ENCODE results near the gene C12orf60. TPM values are rescaled to one million over a fixed set of nuclear protein-coding genes. Genes with fewer than 3 reads are reported as not detected.
"Not testable (repeated sequence)": the region's sequence is repeated elsewhere in the genome, so short reads cannot be mapped to it uniquely, and the experiment has no call there.

C12orf60 gene, protein sequence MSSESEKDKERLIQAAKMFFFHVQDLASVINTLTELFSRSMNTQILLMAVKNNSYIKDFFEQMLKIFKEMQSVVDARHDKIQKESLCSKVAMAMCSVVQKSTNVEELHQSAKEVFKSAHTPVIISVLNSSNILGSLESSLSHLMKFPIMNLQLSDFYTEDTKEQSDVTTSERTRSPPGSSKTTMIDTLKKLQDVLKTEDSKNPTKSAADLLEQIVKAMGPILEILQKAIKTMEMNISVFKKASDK
- total RNA-seq = 1.4 TPM
- polyA plus RNA-seq (ENCODE audit: insufficient read depth in 1 of 8, insufficient read length in 8 of 8, low replicate concordance in 1 of 8) = 1 to 10 TPM in 7 of 8 donors, under 1 TPM in 1; 0.85 to 1.6 (median 1.3) TPM
- long read RNA-seq, donor 1 = 0 reads
- long read RNA-seq, donor 2, partial matches to known transcripts = 24 of 68 reads
- long read RNA-seq, donor 2, other reads (novel, unspliced or antisense) = 44 of 68 reads
- long read RNA-seq, donor 3 = 0 reads
- long read RNA-seq, donor 4 = 0 reads
- long read RNA-seq, donor 5, partial matches to known transcripts = 236 of 1,040 reads
- long read RNA-seq, donor 5, other reads (novel, unspliced or antisense) = 802 of 1,040 reads
- long read RNA-seq, donor 6, partial matches to known transcripts = 0 of 2 reads
- long read RNA-seq, donor 6, other reads (novel, unspliced or antisense) = 0 of 2 reads
- long read RNA-seq, donor 7, partial matches to known transcripts = 0 of 4 reads
- long read RNA-seq, donor 7, other reads (novel, unspliced or antisense) = 0 of 4 reads
- long read RNA-seq, donor 8 = 0 reads
- long read RNA-seq, donor 9, partial matches to known transcripts = 9 of 377 reads
- long read RNA-seq, donor 9, other reads (novel, unspliced or antisense) = 368 of 377 reads
- long read RNA-seq, donor 10, partial matches to known transcripts = 591 of 648 reads
- long read RNA-seq, donor 10, other reads (novel, unspliced or antisense) = 56 of 648 reads
- long read RNA-seq, donor 11, partial matches to known transcripts = 552 of 606 reads
- long read RNA-seq, donor 11, other reads (novel, unspliced or antisense) = 54 of 606 reads

DNA sequence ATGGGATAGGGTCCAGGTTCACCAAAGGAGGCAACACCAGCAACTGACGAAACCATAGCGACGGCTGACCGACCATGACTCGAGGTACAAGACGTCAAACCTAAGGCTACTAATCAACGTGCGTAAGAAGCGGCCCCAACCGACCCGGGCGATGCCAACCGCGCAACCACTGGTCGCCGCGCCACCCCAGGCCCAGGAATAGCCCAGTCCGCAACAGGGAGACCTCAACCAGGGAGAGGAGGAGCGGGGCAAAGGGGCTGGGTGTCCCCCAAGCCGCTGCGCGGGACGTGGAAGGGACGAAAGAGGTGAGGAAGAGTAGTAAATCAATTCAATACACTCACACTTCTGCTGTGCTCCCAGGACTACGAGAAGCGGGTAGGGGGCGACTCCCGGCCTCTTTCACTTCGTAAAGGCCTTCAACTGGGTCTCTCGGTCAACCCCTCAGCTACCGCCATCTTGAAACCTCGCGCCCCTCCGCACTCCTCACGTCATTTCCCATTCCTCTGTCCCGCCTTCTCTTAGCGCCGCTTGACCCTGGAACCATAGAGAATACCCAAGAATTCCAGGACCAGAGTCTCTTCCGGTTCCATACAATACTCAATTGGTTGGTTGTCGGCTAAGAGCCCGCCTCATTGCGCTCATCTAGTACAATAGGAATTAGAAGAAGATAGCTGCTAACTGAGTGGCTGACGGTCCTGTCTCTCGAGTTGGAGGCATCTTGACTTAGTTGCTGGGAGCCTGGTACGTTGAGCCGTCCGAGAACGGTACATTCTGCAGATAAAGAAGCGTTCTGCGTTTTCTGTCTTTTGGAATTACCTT lies at the start of gene C12orf60, which contains the start of gene WBP11:
TSS of gene C12orf60 (plus strand) at position 660 of the 819 bp plus-strand sequence. CDS start 19,266 bp downstream, outside the sequence.
TSS of gene WBP11 (minus strand) at position 468 of the 819 bp plus-strand sequence. CDS start 2,095 bp downstream, outside the sequence.
- Histone ChIP-seq H3K4me1 (ENCODE audit: control insufficient read depth, insufficient read depth, low read length) (peaks cover 2% of the 10 kb centered on the region), H3K27me3 (ENCODE audit: control insufficient read depth, insufficient read depth, low read length) (no peaks in the 10 kb centered on the region), H3K27ac (ENCODE audit: low read length) (peak within 1 kb of the TSS; percentile 95), H3K9me3 (replicated peaks; ENCODE audit: control insufficient read depth, low read depth, low read length) (no peaks in the 10 kb centered on the region), H3K4me3 (ENCODE audit: low read length) (peak within 1 kb of the TSS; percentile 95), H3K36me3 (ENCODE audit: control insufficient read depth, insufficient read depth, low read length) (peaks cover 7% of the 10 kb centered on the region)
- DNase-seq = peak; percentile 100
- WGBS (ENCODE audit: insufficient coverage) = 0% methylated on average over 35 of the region's 50 CpGs

DNA sequence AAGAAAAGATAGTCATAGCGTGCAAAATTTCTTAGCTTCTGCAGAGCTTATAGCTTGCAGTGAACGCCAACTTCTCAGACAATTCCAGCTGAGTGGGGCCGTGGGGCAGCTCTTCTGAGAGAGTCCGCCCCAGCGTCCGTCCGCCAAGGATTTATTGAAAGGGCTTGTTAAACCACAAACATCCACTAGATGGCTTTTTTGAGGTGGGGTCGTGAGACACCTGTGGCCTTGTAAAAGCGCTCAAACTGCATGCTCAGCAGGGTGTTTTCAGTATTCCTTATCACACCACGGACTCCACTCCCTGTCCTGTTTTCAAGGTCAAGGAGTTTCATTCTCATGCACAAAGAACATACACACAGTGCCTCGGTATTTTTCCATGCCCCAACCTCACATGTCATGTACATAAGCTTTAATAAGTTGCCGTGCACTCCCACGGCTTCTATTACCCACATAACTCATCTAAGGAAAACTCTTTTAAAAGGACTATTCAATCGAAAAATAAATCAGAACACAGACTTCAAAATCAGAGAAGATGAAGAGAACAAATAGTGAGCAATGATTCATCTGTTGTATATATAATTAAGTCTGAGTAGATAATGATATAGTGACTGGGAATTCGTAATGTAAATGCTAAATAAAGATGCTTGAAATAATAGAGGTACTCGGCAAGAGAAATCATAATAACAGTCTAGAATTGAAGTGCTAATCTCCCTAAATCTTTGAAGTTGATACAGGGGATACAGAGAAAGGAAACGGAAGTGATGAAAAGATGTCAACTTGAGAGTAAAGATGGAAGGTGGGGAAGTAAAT lies 46.9 kb upstream of the C12orf60 start:
- DNase-seq = peak; percentile 14
- no peaks in the 10 kb centered on the region for H3K4me1 ChIP-seq (ENCODE audit: control insufficient read depth, insufficient read depth, low read length)
- H3K27ac ChIP-seq (ENCODE audit: low read length) = no peak overlapping the region
- no peaks in the 10 kb centered on the region for H3K36me3 ChIP-seq (ENCODE audit: control insufficient read depth, insufficient read depth, low read length)
- H3K27me3 ChIP-seq (ENCODE audit: control insufficient read depth, insufficient read depth, low read length) = no peaks in the 10 kb centered on the region
- peaks cover 2% of the 10 kb centered on the region for H3K9me3 ChIP-seq (replicated peaks; ENCODE audit: control insufficient read depth, low read depth, low read length)
- H3K4me3 ChIP-seq (ENCODE audit: low read length) = no peak overlapping the region
- WGBS (ENCODE audit: insufficient coverage) = 8% methylated on average over 5 of the region's 17 CpGs

DNA sequence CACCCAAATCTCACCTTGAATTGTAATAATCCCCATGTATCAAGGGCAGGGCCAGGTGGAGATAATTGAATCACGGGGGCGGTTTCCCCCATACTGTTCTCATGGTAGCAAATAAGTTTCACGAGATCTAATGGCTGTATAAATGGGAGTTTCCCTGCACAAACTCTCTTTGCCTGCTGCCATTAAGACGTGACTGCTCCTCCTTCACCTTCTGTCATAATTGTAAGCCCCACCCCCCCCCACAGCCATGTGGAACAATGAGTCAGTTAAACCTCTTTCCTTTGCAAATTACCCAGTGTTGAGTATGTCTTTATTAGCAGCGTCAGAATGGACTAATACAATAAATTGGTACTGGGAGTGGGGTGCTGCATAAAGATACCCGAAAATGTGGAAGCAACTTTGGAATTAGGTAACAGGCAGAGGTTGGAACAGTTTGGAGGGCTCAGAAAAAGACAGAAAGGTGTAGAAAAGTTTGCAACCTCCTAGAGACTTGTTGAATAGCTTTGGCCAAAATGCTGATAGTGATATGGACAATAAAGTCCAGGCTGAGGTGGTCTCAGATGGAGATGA lies 43.7 kb upstream of the C12orf60 start:
- not testable (repeated sequence) for H3K9me3 ChIP-seq (replicated peaks; ENCODE audit: control insufficient read depth, low read depth, low read length); H3K4me3 ChIP-seq (ENCODE audit: low read length); H3K4me1 ChIP-seq (ENCODE audit: control insufficient read depth, insufficient read depth, low read length); H3K27ac ChIP-seq (ENCODE audit: low read length); DNase-seq; H3K36me3 ChIP-seq (ENCODE audit: control insufficient read depth, insufficient read depth, low read length); H3K27me3 ChIP-seq (ENCODE audit: control insufficient read depth, insufficient read depth, low read length)
- WGBS (ENCODE audit: insufficient coverage) = 100% methylated on average over 1 of the region's 6 CpGs

DNA sequence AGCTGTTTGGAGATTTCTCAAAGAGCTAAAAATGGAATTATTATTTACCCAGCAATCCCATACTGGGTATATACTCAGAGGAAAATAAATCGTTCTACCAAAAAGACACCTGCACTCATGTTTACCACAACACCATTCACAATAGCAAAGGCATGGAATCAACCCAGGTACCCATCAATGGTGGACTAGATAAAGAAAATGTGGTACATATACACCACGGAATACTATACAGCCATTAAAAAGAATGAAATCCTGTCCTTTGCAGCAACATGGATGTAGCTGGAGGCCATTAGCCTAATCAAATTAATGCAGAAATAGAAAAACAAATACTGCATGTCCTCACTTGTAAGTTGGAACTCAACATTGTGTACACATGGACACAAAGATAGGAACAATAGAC lies 38.1 kb upstream of the C12orf60 start:
- peaks cover 3% of the 10 kb centered on the region for H3K9me3 ChIP-seq (replicated peaks; ENCODE audit: control insufficient read depth, low read depth, low read length)
- no peaks in the 10 kb centered on the region for H3K36me3 ChIP-seq (ENCODE audit: control insufficient read depth, insufficient read depth, low read length)
- H3K27ac ChIP-seq (ENCODE audit: low read length) = no peak overlapping the region
- DNase-seq = no peak
- no peaks in the 10 kb centered on the region for H3K27me3 ChIP-seq (ENCODE audit: control insufficient read depth, insufficient read depth, low read length)
- no peak overlapping the region for H3K4me3 ChIP-seq (ENCODE audit: low read length)
- WGBS (ENCODE audit: insufficient coverage) = no CpG with 5 or more reads among the region's 2 CpGs
- peaks cover 8% of the 10 kb centered on the region for H3K4me1 ChIP-seq (ENCODE audit: control insufficient read depth, insufficient read depth, low read length)

DNA sequence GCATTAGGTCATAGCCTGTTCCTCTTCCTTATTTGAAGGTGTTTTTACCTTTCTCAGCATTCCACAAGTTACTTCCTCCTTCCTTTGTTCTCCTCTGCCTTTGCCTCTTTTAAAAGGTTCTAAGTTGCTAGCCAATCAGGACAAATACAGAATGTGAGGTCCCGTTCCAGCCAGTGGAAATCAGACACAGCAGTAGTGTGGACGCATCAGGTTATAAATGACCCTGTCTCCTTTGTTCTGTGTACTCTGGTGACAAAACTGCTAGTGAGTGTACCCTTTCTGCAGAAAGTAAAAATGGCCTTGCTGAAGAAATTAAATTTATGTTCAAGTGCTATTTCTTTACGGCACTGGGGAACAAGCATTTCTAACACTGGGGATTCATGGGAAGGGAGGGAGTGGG lies 37.5 kb upstream of the C12orf60 start:
- not testable (repeated sequence) for DNase-seq; H3K36me3 ChIP-seq (ENCODE audit: control insufficient read depth, insufficient read depth, low read length); H3K4me1 ChIP-seq (ENCODE audit: control insufficient read depth, insufficient read depth, low read length); H3K27me3 ChIP-seq (ENCODE audit: control insufficient read depth, insufficient read depth, low read length); H3K4me3 ChIP-seq (ENCODE audit: low read length); H3K9me3 ChIP-seq (replicated peaks; ENCODE audit: control insufficient read depth, low read depth, low read length); H3K27ac ChIP-seq (ENCODE audit: low read length)
- WGBS (ENCODE audit: insufficient coverage) = 94% methylated on average over 3 of the region's 3 CpGs

DNA sequence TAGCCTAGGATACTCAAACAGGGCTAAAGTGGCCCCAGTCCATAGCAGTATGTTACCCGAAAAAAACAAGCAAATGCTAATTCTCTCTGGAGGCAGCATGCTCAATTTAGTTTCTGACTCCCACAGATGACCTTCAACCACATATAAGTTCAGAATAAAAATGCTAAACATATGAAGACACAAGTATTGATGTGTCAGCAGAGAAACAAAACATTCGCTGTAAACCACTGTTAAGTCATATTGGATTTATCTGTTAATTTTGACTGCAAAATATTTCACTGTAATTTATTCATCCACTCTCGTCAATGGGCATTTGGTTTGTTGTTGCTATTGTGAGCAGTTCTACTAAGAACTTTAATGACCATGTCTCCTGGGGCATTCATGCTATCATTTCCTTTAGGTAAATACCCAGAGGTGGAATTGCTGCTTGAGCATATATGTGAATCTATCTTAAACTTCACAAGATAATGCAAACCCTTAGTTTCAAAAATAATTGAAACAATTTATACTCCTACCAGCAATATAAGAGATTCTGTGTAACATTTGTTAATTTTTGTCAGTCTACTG lies 36.7 kb upstream of the C12orf60 start:
- no peak overlapping the region for H3K27ac ChIP-seq (ENCODE audit: low read length)
- H3K36me3 ChIP-seq (ENCODE audit: control insufficient read depth, insufficient read depth, low read length) = no peaks in the 10 kb centered on the region
- no CpG with 5 or more reads among the region's 3 CpGs for WGBS (ENCODE audit: insufficient coverage)
- peaks cover 3% of the 10 kb centered on the region for H3K9me3 ChIP-seq (replicated peaks; ENCODE audit: control insufficient read depth, low read depth, low read length)
- H3K4me3 ChIP-seq (ENCODE audit: low read length) = no peak overlapping the region
- peaks cover 8% of the 10 kb centered on the region for H3K4me1 ChIP-seq (ENCODE audit: control insufficient read depth, insufficient read depth, low read length)
- no peaks in the 10 kb centered on the region for H3K27me3 ChIP-seq (ENCODE audit: control insufficient read depth, insufficient read depth, low read length)
- DNase-seq = no peak

DNA sequence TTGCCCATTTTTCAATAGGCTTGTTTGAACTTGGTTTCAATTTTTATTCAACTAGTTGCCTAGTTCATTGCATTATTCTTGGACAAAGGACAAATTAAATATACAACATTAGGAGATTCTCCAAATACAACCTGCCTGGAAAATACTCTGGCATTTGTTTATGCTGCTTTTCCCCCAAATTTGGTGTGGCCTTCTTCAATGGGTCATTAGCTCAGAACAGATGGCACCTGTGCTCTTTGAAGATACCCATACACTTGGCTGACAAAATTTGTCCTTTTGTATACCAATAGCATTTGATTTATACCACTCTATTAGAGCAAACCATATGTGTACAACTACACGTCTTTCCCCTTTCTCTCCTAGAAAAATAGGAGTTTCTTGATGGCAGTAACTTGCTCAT lies 35.9 kb upstream of the C12orf60 start:
- no peak for DNase-seq
- Histone ChIP-seq H3K4me3 (ENCODE audit: low read length) (no peak overlapping the region), H3K9me3 (replicated peaks; ENCODE audit: control insufficient read depth, low read depth, low read length) (peaks cover 3% of the 10 kb centered on the region), H3K27ac (ENCODE audit: low read length) (no peak overlapping the region), H3K4me1 (ENCODE audit: control insufficient read depth, insufficient read depth, low read length) (peaks cover 8% of the 10 kb centered on the region), H3K36me3 (ENCODE audit: control insufficient read depth, insufficient read depth, low read length) (no peaks in the 10 kb centered on the region), H3K27me3 (ENCODE audit: control insufficient read depth, insufficient read depth, low read length) (no peaks in the 10 kb centered on the region)
- WGBS (ENCODE audit: insufficient coverage) = no CpG with 5 or more reads among the region's 1 CpG

DNA sequence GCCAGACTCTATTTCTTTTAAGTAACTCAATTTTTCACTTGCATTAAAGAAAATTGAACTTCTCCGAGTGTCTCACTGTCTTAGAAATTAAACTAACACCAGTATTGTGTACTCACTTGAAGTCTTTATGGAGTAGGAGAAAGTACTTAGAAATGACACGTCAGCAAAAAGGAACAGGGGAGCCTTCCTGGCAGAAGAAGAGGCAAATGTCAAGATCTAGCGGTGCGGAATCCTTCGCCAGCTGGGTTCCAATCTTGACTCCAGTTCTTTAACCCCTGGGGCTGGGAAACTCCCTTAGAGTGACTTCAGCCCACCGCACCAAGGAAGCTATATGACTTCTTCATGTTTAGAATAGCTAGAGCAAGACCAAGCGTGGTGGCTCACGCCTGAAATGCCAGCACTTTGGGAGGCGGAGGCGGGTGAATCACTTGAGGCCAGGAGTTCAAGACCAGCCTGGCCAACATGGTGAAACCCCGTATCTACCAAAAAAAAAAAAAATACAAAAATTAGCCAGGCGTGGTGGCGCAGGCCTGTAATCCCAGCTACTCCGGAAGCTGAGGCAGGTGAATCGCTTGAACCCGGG lies 34.6 kb upstream of the C12orf60 start:
- no peaks in the 10 kb centered on the region for H3K36me3 ChIP-seq (ENCODE audit: control insufficient read depth, insufficient read depth, low read length)
- 46% methylated on average over 13 of the region's 16 CpGs for WGBS (ENCODE audit: insufficient coverage)
- peak; percentile 39 for DNase-seq
- peak overlapping the region; percentile 88 for H3K4me3 ChIP-seq (ENCODE audit: low read length)
- peaks cover 3% of the 10 kb centered on the region for H3K9me3 ChIP-seq (replicated peaks; ENCODE audit: control insufficient read depth, low read depth, low read length)
- peaks cover 13% of the 10 kb centered on the region for H3K4me1 ChIP-seq (ENCODE audit: control insufficient read depth, insufficient read depth, low read length)
- peak overlapping the region; percentile 98 for H3K27ac ChIP-seq (ENCODE audit: low read length)
- H3K27me3 ChIP-seq (ENCODE audit: control insufficient read depth, insufficient read depth, low read length) = no peaks in the 10 kb centered on the region
